Ishikawa (cell line): ENCODE results near the gene HHAT.

Experiments
- CEBPB ChIP-seq: IDR thresholded peaks from 2 replicates; pipeline ENCODE4 v1.6.1; 2012
- CREB1 ChIP-seq: IDR thresholded peaks from 2 replicates; pipeline ENCODE4 v1.6.1; 2012; ENCODE audit warnings: low read depth
- EGR1 ChIP-seq: IDR thresholded peaks from 2 replicates; pipeline ENCODE4 v1.6.1; 2012
- EP300 ChIP-seq: IDR thresholded peaks from 2 replicates; pipeline ENCODE4 v1.6.1; 2012; ENCODE audit warnings: borderline replicate concordance
- FOXM1 ChIP-seq: IDR thresholded peaks from 2 replicates; pipeline ENCODE4 v1.6.1; 2012; ENCODE audit warnings: low read depth, borderline replicate concordance
- NFIC ChIP-seq: IDR thresholded peaks from 2 replicates; pipeline ENCODE4 v1.6.1; 2012
- RAD21 ChIP-seq: IDR thresholded peaks from 2 replicates; pipeline ENCODE4 v1.6.1; 2012; ENCODE audit warnings: low read depth
- TAF1 ChIP-seq: IDR thresholded peaks from 2 replicates; pipeline ENCODE4 v1.6.1; 2012; ENCODE audit warnings: low read depth, mild to moderate bottlenecking
- TEAD4 ChIP-seq: IDR thresholded peaks from 2 replicates; pipeline ENCODE4 v1.6.1; 2012
- YY1 ChIP-seq: IDR thresholded peaks from 2 replicates; pipeline ENCODE4 v1.6.1; 2012; ENCODE audit warnings: low read depth
- ZBTB7A ChIP-seq: IDR thresholded peaks from 2 replicates; pipeline ENCODE4 v1.6.1; 2012; ENCODE audit warnings: low read depth
- TF ChIP-seq, protein P1 (sequence below): IDR thresholded peaks from 2 replicates; pipeline ENCODE4 v1.6.1; 2012; ENCODE audit warnings: low read depth, mild to moderate bottlenecking
- TF ChIP-seq, protein P2 (sequence below): IDR thresholded peaks from 2 replicates; pipeline ENCODE4 v1.6.1; 2012
- TF ChIP-seq, protein P3 (sequence below): IDR thresholded peaks from 2 replicates; pipeline ENCODE4 v1.6.1; 2012

DNA sequence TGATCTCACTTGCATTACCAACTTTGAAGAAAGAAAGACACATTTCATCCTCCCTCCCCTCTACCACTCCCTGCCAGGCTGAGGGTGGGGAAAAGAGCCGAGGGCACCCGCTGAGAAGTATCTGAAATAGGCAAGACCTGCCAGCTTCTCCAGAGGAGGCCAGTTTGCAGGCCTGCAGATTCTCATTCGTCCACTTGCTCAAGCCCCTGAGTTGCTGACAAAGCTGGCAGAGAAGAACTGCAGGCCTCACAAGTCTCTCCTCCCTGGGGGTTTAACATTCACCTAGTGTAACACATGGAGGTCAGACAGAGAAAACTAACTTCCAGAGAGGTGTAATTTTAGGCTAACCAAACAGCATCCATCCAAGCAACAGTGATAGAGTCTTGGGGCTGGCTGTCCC is 376.4 kb downstream of the HHAT start:
- TF ChIP-seq TAF1 (no peak), EP300 (no peak), CEBPB (no peak), YY1 (no peak), RAD21 (no peak), EGR1 (no peak), FOXM1 (no peak), ZBTB7A (no peak), TEAD4 (no peak), CREB1 (no peak), NFIC (no peak)
- TF ChIP-seq, protein P1, sequence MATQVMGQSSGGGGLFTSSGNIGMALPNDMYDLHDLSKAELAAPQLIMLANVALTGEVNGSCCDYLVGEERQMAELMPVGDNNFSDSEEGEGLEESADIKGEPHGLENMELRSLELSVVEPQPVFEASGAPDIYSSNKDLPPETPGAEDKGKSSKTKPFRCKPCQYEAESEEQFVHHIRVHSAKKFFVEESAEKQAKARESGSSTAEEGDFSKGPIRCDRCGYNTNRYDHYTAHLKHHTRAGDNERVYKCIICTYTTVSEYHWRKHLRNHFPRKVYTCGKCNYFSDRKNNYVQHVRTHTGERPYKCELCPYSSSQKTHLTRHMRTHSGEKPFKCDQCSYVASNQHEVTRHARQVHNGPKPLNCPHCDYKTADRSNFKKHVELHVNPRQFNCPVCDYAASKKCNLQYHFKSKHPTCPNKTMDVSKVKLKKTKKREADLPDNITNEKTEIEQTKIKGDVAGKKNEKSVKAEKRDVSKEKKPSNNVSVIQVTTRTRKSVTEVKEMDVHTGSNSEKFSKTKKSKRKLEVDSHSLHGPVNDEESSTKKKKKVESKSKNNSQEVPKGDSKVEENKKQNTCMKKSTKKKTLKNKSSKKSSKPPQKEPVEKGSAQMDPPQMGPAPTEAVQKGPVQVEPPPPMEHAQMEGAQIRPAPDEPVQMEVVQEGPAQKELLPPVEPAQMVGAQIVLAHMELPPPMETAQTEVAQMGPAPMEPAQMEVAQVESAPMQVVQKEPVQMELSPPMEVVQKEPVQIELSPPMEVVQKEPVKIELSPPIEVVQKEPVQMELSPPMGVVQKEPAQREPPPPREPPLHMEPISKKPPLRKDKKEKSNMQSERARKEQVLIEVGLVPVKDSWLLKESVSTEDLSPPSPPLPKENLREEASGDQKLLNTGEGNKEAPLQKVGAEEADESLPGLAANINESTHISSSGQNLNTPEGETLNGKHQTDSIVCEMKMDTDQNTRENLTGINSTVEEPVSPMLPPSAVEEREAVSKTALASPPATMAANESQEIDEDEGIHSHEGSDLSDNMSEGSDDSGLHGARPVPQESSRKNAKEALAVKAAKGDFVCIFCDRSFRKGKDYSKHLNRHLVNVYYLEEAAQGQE: no peak
- TF ChIP-seq, protein P2, sequence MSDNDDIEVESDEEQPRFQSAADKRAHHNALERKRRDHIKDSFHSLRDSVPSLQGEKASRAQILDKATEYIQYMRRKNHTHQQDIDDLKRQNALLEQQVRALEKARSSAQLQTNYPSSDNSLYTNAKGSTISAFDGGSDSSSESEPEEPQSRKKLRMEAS: no peak
- TF ChIP-seq, protein P3, sequence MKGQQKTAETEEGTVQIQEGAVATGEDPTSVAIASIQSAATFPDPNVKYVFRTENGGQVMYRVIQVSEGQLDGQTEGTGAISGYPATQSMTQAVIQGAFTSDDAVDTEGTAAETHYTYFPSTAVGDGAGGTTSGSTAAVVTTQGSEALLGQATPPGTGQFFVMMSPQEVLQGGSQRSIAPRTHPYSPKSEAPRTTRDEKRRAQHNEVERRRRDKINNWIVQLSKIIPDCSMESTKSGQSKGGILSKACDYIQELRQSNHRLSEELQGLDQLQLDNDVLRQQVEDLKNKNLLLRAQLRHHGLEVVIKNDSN: no peak
